ENCODE measurements around the gene FLNC.

The FLNC gene

DNA sequence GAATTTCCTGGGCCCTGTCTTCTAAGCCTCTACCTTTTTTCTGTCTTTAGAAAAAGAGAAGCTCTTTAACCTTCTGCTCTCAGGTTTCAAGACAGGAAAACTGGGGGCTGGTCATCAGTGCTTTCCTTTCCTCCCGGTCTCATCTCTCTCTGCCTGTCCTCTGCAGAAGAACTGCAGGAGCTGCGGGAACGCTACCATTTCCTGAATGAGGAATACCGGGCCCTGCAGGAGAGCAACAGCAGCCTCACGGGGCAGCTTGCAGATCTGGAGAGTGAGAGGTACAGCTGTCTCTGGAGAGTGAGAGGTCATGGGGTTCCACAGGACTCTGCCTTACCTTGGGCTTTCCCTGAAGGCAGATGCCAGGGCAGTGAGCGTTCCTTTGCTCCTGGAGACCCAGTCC, 25.7 kb upstream of the FLNC start:
- DNase-seq (ENCODE audit: low spot score) = no peak

DNA sequence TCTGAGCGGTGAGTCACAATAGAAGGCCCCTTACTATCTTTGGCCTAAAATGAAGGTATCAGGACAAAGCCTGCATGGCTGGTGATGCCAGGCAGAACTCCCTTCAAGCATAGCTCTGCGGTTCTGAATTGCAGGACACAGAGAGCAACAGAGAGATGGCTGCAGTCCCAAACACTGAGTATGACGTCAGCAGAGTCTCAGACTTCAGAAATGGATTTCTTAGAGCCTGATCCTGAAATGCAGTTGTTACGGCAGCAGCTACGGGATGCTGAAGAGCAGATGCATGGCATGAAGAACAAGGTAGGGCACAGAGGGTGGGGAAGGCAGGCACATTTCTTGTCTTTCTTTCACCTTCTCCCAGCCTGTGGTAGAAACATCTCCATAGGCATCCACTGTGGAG, 25.0 kb upstream of the FLNC start:
- no peak for DNase-seq (ENCODE audit: low spot score)

DNA sequence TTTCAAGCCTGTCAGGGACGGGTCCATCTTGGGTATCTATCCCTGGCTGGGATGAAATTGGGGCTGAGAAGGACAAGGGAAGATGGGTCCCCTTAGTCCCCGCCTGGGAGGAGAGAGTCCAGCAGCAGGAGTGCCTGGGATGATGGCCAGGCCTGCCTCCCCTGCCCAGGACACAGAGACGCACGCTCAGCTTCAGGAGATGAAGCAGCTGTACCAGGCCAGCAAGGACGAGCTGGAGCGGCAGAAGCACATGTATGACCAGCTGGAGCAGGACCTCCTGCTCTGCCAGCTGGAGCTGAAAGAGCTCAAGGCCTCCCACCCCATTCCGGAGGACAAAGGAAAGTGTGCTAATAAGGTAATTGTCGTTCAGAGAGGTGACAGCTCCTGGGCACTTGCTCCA, 23.0 kb upstream of the FLNC start:
- no peak for DNase-seq (ENCODE audit: low spot score)

DNA sequence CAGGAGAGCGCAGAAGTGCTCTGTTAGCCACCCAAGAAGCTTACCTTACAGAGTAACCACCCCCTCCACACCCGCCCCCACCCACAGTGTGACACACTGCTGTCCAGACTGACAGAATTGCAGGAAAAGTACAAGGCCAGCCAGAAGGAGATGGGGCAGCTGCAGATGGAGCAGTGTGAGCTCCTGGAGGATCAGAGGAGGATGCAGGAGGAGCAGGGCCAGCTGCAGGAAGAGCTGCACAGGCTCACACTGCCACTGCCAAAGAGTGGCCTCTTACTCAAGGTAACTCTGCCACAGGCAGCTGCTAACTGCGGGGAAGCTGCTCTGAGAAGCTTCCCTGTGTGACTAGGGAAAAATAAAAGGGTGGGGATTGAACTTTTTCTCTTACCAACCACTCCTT, 20.8 kb upstream of the FLNC start:
- DNase-seq (ENCODE audit: low spot score) = no peak

DNA sequence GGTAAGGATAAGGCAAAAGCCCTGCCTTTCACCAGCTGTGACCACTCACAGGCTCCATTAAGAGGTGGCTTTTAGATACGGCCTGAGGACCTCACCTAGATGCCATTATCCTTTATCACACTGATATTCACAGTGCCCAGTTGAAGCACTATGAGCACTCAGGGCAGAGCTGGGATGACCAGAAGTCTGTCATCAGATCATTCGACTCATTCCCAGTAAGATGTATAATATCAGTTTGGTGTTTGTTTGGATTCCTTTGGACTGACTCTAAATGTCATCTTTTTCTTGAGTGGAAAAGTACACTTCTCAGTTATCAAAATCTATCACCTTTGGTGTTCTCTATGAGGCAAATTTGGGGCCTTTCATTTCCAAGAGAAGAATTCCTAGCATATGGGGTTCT, 19.7 kb upstream of the FLNC start:
- DNase-seq (ENCODE audit: low spot score) = no peak

DNA sequence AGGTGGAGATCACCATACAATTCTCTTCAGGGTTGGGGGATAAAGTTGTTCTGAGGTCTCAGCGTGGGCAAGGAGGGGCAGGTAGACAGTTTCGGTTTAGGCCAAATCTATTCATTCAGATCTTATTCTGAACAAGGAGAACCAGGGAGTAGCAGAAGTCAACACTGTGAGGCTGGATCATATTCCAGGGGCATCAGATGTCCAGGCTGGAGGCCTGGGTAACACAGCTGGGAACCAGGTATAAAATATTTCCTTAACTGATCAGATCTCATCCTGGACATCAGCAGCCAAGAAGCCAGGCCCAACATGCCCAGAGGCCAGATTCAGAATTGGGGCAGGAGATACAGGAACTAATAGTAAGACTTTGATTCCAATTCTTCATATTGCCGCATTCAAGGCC, 19.2 kb upstream of the FLNC start:
- no peak for DNase-seq (ENCODE audit: low spot score)

DNA sequence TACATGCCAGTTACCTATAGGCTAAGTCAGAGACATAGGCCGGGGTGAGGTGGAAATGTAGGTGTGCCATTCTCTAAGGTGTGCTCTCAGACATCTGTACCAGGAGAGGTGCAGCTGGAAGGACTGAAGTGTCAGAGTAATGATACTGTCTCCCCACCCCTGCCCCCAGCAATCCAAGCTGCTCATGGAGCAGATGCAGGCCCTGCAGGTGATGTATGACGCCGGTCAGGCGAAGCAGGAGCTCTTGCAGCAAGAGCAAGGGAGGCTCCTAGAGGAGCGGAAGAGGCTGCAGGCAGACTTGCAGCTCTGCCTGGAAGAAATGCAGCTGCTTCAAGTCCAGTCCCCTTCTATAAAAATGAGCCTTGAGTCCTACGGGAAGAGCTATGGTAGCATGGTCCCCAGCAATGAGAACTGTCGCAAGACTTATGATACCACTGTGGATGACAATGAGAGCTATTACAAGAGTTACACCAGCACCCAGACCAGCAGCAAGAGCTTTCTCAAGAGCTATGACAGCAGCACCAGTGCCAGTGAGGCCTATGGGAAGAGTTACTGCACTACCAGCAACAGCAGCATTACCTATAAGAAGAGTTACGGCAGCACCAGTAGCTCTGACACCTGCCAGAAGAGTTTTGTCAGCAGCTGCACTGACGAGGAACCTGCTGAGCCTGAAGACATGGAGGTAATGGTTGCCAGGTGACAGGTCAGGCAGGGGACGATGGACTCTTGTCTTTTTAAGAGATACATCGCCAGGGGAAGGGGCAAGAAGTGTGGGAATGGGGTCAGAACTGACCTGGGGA, 18.4 kb upstream of the FLNC start:
- no peak for DNase-seq (ENCODE audit: low spot score)

DNA sequence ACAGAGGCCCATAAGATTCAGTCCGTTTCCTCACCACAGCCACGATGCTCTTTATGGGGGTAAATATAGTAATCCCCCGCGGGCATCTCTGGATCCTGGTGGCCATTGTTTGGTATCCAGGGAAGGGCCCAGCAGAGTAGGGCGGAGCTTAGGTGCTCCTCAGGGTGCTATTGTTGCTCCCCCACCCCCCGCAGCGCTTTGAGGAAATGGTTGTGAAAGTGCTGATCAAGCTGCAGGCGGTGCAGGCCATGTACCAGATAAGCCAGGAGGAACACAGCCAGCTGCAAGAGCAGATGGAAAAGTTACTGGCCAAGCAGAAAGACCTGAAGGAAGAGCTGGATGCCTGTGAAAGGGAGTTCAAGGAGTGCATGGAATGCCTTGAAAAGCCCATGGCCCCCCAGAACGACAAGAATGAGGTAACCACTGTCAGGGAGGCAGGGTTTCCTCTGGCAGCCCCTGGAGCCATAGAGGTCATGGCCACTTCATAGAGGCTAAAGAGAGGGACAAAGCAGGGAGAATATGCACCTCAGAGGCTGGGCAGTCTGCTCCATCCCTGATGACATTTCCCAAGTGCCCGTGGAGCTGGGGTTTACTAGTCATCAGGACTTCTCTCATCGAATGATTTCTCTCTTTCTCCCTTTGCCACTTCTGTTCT, 17.6 kb upstream of the FLNC start:
- DNase-seq (ENCODE audit: low spot score) = no peak

DNA sequence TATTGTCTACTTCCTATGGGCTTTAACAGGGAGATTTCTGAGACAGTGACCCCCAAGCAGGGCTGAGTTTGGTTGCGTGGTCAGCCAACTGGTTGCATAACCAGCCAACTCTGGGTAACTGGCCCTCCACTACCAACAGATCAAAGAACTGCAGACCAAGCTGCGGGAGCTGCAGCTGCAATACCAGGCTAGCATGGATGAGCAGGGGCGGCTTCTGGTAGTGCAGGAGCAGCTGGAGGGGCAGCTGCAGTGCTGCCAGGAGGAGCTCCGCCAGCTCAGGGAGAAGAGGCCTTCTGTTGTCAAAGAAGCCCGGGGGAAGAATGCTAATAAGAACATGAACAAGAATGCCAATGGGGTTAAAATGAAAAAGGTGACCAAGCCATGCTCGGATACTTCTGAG, 15.7 kb upstream of the FLNC start:
- no peak for DNase-seq (ENCODE audit: low spot score)

DNA sequence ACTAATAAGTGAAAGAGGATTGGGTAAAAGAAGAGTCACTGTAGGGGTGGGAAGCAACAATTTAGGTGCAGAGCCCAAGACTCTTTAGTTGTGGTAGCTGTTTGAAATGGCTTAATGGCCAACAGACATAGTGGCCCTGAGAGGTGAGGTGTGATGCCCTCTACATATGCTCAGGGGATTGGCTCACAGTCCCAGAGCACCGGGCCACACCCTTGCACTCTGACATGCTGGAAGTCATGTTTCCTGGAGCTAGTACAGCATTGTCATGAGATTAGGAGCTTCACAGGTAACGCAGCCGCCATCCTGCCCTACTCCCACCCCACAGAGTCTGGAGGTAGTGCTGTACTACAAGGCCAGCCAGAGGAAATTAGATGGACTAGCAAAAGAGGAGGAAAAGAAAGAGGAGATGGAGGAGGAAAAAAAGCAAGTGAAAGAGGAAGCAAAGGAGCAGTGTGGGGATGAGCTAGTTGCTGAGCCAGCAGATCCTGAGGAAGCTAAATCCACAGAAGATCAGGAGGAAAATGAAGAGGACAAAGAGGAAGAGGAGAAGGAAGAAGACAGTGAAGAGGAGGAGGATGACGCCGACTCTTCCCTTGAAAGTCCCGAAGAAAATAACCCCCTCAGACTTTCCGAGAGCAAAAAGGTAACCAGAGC, 14.8 kb upstream of the FLNC start:
- DNase-seq (ENCODE audit: low spot score) = no peak

DNA sequence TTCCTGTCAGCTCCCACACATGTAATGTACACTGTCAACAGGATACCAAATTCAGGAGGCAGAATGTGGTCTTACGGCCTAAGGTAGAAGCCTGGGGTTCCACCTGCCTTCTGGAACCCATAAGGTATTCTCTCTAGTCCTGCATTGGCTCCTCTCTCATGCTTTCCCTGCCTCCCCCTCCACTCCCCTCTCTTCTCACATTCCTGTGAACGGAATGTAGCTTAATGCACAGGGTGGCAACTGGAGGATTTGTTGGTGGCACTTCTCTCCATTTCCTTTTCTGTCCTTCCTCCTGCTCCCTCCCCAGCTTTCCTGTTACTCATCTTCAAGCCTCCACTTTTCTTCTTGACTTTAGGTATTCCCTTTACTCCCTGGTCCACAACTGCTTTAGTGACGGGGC, 11.5 kb upstream of the FLNC start:
- no peak for DNase-seq (ENCODE audit: low spot score)

DNA sequence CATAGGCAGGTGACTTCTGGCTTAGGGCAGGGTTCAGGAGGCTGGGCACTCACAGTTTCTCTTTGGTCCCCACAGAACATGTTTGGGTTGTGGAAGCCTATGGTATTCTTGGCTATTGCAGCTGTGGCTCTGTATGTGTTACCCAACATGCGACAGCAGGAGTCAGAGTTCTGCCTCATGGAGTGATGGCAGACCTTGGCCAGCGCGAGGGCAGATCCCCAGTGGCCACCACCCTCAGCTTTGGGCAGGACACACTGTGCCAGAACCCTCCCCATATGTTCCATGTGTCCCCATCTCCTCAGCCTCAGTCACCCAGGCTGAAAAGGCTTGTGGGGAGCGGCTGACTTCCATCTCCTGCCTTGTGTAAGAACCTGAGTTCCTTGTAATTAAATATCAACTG, 8.5 kb upstream of the FLNC start:
- no peak for DNase-seq (ENCODE audit: low spot score)

DNA sequence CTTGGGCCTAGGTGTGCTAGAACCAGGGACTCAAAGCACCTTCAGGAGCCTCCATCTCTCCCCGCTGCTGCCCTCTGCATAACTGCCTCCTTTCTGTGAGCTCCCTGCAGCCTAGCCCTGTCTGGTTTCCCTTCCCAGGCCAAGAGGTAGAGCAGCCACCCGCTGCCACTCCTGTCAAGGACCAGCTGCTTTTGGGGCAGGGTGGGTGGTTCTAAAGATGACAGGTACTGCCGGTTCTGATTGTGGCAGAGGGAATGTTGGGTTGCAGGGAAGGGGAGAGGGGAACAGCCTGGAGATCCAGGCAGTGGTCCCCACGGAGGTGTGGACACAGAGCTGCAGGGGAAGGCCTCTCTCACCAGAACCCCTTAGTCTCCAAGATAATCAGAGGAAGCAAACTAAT, 3.7 kb upstream of the FLNC start:
- no peak for DNase-seq (ENCODE audit: low spot score)

DNA sequence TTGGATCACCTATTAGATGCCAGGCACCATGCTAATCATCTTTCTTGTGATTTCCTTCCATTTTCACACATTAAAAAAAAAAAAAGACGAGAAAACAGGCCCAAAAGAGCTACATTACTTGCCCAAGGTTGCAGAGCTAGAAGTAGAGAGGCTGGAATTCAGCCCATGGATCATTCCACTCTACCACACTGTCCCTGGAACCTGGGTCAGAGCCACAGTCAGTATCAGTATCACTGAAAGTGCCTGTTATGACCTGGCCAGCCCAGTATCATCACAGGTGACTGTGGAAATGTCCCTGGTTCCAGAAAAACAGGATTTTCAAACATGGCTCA, 3.3 kb upstream of the FLNC start:
- no peak for DNase-seq (ENCODE audit: low spot score)

DNA sequence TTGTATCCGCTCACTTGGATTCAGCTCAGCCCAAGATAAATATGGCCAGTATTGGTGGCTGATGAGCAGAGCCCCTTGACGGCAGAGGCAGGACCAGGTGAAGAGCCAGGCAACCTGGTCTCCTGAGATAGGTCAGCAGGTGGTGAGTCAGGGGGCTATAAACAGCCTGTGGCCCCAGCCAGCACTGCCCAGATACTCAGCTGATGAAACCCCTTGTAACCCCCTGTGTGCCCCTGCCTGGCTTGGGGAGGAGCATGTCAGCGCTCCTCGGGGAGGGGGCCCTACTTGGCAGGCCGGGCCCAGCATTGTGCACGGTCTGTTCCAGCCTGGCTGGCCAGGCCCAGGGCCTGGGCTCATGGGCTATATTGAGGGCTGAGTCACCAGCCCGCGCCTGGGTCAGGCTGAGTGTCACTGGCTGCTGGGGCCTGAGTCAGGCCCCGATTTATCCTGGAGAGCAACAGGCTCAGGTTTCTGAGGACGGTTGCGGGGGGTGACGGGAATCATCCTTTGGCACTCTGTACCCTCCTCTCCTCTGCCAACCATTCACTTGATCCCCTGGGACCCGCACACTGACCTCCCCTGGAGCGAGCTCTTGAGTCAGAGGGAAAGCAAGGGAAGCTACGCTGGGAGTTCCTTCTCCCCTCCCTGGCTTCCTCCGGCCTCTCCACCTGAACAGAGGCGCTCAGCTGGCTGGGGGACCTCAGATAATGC, 2.8 kb upstream of the FLNC start:
- no peak for DNase-seq (ENCODE audit: low spot score)

DNA sequence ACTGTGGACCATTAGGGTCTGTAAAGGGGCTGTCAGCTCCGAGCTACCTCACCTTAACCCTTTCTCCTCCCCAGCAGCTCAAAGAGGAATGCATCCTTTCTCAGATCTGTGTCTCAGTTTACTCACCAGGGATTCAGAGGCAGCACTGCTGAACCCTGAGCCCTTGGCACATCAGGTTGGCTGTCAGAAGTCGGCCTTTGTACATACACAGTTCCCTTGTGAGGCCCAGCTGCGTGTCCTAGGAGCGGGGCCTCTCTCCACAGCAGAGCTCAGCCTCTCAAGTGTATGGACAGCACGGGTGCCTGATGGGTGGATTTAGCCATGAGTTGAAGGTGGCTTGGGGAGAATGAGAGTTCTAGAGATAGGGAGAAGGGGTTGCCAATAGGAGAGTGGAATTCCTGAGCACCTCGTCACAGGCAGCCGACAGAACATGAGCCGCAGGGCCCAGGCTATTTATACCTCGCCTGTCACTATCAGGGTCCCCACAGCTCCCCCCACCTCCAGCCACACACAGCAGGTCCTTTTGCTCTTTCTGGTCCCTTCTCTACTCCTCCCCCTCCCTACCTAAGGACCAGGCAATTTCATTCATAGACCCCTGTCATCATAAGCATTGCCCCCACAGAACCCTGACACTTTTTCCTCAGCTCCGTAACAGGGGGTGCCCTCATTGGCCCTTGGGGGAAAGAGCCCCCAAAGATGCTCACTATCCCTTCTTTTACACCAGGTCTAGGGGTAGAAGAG, 2.1 kb upstream of the FLNC start:
- DNase-seq (ENCODE audit: low spot score) = no peak

DNA sequence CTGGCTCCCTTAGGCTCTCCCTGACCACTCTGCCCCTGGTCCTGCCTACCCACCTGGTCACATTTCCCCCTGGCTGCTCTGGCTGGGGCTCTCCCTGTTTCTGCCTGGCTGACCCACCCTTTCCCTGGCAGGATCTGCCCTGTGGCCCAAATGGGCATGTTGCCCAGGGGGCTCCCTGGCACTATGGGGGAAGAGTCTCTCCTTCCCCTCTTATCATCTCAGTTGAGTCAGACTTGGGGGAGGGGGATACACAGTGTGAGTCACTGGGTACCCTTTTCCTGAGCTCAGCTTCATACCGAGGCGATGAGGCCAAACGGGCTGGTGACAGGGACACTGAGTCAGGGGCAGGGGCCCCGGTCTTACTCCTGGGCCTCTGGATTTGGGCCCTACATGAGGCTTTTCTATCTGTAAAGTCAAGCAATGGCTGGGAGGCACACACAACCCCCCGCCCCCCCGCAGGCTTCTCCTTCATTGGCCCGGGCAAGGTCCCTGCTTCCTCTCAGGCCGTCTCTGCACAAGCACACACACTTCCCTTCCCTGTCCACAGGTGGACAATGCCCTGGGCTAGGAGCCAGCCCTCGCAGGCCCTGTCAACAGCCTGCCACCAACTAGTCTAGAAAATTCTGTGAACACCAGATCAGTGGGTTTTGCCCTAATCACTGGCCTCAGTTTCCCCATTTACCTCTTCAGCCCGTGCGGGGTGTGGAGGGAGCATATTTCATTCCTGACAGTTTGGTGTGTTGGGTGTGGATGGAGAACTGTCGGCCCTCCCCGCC, 627 bp upstream of the FLNC start:
- DNase-seq (ENCODE audit: low spot score) = no peak

DNA sequence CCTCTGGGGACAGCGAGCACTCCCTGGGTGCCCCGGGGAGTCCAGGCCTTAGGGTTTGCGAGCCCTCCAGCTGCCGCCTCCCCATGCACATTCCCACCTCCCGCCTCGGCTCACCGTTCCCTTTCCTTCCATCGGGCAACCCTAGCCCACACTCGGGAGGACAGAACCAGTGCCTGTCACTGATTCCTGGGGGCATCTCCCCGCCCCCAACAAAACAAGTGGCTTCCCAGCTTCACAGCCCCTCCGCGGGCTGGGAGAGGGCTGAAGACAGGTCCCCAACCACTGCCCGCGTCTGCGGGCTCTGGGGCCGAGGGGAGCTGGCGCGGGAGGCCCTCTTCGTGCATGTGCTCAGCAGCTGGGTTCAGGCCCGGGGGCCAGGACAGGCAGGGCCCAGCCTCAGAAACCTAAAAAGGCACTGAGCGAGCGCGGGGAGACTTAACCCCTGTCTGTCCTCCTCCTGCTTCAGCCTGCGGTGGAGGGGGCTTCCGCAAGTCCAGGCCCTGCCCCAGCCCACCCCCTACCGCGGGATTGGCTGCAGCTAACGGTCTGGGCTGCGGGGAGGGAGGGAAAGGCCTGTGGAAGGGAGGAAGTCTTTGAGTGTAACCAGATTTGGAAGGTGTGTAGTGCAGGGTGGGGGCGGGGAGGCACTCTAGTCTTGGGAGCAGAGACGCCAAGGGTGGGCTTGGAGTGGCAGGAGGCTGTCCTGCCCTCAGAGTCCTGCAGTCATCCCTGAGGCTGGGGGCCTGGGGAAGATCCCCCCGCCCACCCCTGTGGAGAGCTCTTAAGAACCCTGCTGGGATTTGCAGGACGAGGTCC, 1.2 kb downstream of the FLNC start:
- no peak for DNase-seq (ENCODE audit: low spot score)

DNA sequence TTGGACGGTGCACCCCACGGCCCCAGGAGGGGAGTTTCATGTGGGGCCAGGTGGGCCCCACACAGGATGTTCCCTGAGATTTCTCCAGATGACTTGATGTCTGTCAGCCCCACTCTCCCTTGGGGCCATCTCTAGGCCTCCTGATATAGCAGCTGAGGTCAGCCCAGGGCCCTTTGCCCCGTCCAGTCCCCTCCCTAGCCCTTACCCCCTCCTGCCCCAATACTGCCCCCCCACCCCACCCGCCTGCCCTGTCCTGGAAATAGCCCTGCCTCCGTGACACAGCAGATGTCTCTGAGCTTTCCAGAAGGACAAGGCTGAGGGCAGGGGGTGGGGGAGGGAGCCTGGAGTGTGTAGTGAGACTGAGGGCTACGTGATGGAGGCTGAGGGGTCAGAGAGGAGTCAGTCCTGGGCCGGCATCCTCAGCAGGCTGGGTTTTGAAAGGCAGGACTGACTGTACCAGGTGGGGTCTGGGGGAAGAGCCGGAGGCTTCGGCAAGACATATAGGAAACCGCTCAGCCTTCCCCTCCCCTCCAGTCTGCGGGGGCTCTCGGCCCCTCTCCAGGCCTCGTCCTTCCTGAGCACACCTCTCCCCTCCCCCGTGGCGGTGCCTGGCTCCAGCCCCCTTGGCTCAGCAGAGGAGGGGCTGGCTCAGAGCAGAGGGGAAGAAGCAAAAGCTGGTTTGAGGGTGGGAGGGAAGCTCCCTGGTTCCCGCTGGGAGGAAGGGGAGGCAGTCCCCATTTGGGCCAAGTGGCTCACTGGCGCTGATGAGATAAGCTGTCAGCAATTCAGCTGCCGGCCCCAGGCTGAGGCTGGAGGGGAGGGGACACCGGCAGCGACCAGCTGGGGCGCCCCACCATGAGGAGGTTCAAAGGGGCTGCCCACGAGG, 2.0 kb downstream of the FLNC start:
- DNase-seq (ENCODE audit: low spot score) = no peak

DNA sequence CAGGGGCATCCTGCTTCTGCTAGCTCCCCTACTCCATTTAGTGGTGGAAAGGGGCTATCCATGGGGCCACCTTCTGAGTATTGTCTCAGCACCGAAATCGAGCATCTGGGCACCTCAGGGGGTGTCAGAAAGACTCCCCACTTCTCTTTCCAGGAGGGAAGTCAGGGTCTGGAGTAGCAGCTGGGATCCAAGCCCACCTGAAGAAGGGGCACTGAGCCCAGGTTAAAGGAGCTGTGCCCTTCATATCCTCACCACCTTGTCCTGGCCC, 2.6 kb downstream of the FLNC start:
- no peak for DNase-seq (ENCODE audit: low spot score)

Measured in CD4-positive, alpha-beta T cell treated with Interleukin-2 at 100 ng/mL for 4 hours (primary cell).